WTC11 (cell line): ENCODE data around the gene AHNAK.

Experiments
- ATF1 ChIP-seq: sonication (generic); formaldehyde crosslinking; IDR thresholded peaks from 2 replicates; pipeline ENCODE4 v1.8.1; 2023; ENCODE audit warnings: mild to moderate bottlenecking, moderate library complexity, missing genetic modification reagents
- ETV6 ChIP-seq: sonication (generic); formaldehyde crosslinking; IDR thresholded peaks from 2 replicates; pipeline ENCODE4 v1.8.1; 2022; ENCODE audit warnings: mild to moderate bottlenecking, missing genetic modification reagents
- FOXK1 ChIP-seq: sonication (generic); formaldehyde crosslinking; IDR thresholded peaks from 2 replicates; pipeline ENCODE4 v1.8.0; 2022; ENCODE audit warnings: mild to moderate bottlenecking, moderate library complexity, missing genetic modification reagents
- FOXP1 ChIP-seq: sonication (generic); formaldehyde crosslinking; IDR thresholded peaks from 2 replicates; pipeline ENCODE4 v1.8.0; 2022; ENCODE audit warnings: missing genetic modification reagents, mild to moderate bottlenecking, moderate library complexity, borderline replicate concordance
- JUN ChIP-seq: sonication (generic); formaldehyde crosslinking; IDR thresholded peaks from 2 replicates; pipeline ENCODE4 v1.8.0; 2023; ENCODE audit warnings: mild to moderate bottlenecking, missing genetic modification reagents
- ZNF121 ChIP-seq: sonication (generic); formaldehyde crosslinking; IDR thresholded peaks from 2 replicates; pipeline ENCODE4 v1.8.0; 2023; ENCODE audit warnings: missing genetic modification reagents
- TF ChIP-seq, protein P1 (sequence below): fragments of 200-600 bp; IDR thresholded peaks from 2 replicates; pipeline ENCODE4 v1.8.0; 2022; ENCODE audit warnings: antibody characterized with exemption
- TF ChIP-seq, protein P2 (sequence below): fragments of 250-450 bp; sonication (Bioruptor Pico); IDR thresholded peaks from 2 replicates; pipeline ENCODE4 v1.9.0; 2021; ENCODE audit warnings: mild to moderate bottlenecking

DNA sequence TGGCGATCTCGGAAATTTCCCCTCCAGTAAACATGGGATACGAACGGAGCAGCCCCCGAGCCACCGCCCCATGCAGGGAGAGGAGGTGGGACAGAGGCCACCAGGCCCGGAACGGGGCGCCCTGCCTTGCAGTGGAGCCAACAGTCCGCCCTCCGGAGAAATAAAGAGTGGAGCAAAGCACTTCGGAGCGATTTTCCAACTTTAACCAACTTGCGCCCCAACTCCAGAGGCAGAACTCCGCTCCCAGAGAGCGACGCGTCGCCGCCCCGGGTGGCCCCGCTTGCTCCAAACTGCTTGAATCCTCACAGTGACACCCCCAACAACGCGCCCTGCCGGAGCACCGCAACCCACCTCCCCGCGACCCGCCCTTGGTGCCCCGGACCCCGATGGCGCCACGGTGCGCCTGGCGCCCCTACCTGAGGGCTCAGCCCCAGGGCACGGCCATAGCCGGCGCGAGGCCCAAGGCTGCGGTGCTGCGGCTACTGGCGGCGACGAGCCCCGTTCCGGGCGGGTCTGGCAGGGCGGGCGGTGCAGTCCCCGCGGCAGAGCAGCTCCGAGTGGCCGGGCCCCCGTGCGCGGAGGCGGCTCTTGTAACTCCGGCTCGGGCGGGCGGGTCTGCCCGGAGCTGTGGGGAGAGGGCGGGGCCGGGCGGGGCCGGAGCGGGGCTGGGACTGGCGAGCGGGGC lies at the start of gene AHNAK:
- TF ChIP-seq, protein P1, sequence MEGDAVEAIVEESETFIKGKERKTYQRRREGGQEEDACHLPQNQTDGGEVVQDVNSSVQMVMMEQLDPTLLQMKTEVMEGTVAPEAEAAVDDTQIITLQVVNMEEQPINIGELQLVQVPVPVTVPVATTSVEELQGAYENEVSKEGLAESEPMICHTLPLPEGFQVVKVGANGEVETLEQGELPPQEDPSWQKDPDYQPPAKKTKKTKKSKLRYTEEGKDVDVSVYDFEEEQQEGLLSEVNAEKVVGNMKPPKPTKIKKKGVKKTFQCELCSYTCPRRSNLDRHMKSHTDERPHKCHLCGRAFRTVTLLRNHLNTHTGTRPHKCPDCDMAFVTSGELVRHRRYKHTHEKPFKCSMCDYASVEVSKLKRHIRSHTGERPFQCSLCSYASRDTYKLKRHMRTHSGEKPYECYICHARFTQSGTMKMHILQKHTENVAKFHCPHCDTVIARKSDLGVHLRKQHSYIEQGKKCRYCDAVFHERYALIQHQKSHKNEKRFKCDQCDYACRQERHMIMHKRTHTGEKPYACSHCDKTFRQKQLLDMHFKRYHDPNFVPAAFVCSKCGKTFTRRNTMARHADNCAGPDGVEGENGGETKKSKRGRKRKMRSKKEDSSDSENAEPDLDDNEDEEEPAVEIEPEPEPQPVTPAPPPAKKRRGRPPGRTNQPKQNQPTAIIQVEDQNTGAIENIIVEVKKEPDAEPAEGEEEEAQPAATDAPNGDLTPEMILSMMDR, result no peak
- TF ChIP-seq ATF1 (CRISPR knock-in tag), result no peak
- no peak for TF ChIP-seq ETV6 (CRISPR knock-in tag)
- no peak for TF ChIP-seq FOXK1 (CRISPR knock-in tag)
- TF ChIP-seq JUN (CRISPR knock-in tag), result no peak
- no peak for TF ChIP-seq ZNF121
- TF ChIP-seq, protein P2, sequence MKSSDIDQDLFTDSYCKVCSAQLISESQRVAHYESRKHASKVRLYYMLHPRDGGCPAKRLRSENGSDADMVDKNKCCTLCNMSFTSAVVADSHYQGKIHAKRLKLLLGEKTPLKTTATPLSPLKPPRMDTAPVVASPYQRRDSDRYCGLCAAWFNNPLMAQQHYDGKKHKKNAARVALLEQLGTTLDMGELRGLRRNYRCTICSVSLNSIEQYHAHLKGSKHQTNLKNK (CRISPR knock-in tag), result no peak
- TF ChIP-seq FOXP1 (CRISPR knock-in tag), result no peak
